Calu3 (cell line): Measurements from ENCODE around the gene MTARC2. TPM values are rescaled to one million over a fixed set of nuclear protein-coding genes. Genes with fewer than 3 reads are reported as not detected.
A peak's percentile ranks its signal among the peaks of the same experiment; 100 is the strongest.

Source experiments
- BruUV-seq: library from RNA; stranded (reverse); fragments of 400-500 nt; replicated peaks from 2 replicates; lab custom pipeline; 2021; lab: Mats Ljungman, UMichigan
- CTCF ChIA-PET: fragments of 300-600 bp; sonication (Branson Sonifier 250); formaldehyde crosslinking; loops from one replicate; lab custom pipeline; 2022; ENCODE audit warnings: antibody characterized with exemption; lab: Charles Lee
- DNase-seq: peaks from one replicate; pipeline ENCODE4 v3.0.0; 2022
- H3K27ac Mint-ChIP-seq: one replicate; pipeline ENCODE4 v1.8.0; 2022; ENCODE audit warnings: mixed read lengths; ENCODE audit not compliant: unreplicated experiment
- H3K27me3 Mint-ChIP-seq: one replicate; pipeline ENCODE4 v1.8.0; 2022; ENCODE audit warnings: mixed read lengths; ENCODE audit not compliant: unreplicated experiment
- H3K36me3 Mint-ChIP-seq: one replicate; pipeline ENCODE4 v1.8.0; 2022; ENCODE audit warnings: mild to moderate bottlenecking, moderate library complexity, mixed read lengths; ENCODE audit not compliant: insufficient read depth, unreplicated experiment
- H3K4me1 Mint-ChIP-seq: one replicate; pipeline ENCODE4 v1.8.0; 2022; ENCODE audit warnings: mild to moderate bottlenecking, low read depth, mixed read lengths; ENCODE audit not compliant: unreplicated experiment
- H3K4me3 Mint-ChIP-seq: one replicate; pipeline ENCODE4 v1.8.0; 2022; ENCODE audit warnings: mild to moderate bottlenecking, low read depth, moderate library complexity, mixed read lengths; ENCODE audit not compliant: unreplicated experiment
- H3K9me3 Mint-ChIP-seq: one replicate; pipeline ENCODE4 v1.8.0; 2022; ENCODE audit warnings: low read depth, mixed read lengths; ENCODE audit not compliant: unreplicated experiment
- CTCF ChIP-seq: fragments of 200-600 bp; IDR thresholded peaks from one replicate; pipeline ENCODE4 v1.8.0; 2022; ENCODE audit warnings: antibody characterized with exemption; ENCODE audit not compliant: unreplicated experiment
- intact Hi-C: fragments of 100-400 bp; cut with micrococcal nuclease; formaldehyde crosslinking; loops from one replicate; pipeline ENCODE4 v1.10.0; 2022; ENCODE audit not compliant: unreplicated experiment
- total RNA-seq: library from RNA; stranded (reverse); gene quantifications from 2 replicates; pipeline ENCODE4 v1.2.3, GENCODE V29; 2022

Gene MTARC2
- total RNA-seq, 1 experiment from 2014 or later: 16.4 TPM

DNA sequence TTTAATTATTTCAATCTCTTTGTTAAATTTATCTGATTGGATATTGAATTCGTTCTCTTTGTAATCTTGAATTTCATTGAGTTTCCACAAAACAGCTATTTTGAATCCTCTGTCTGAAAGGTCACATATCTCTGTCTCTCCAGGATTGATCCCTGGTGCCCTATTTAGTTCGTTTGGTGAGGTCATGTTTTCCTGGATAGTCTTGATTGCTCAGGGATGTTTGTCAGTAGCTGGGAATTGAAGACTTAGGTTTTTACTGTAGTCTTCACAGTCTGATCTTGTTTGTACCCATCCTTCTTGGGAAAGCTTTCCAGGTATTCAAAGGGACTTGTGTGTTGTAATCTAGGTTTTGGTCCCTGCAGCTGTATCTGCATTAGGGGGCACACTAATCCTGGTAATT is 6.8 kb upstream of the MTARC2 start:
- Mint-ChIP-seq H3K4me3 (no peak overlapping the region), H3K27ac (no peak overlapping the region), H3K27me3 (no peaks in the 10 kb centered on the region), H3K36me3 (no peaks in the 10 kb centered on the region), H3K4me1 (no peaks in the 10 kb centered on the region), H3K9me3 (no peaks in the 10 kb centered on the region)
- no TSS peak for BruUV-seq
- no peak for TF ChIP-seq CTCF
- intact Hi-C loops: no loop called here
- DNase-seq: no peak
- CTCF ChIA-PET: no interaction called here

GRCh38 chr1:220741825-220742224 is 6.3 kb upstream of the MTARC2 start:
- CTCF ChIA-PET: no interaction called here
- Mint-ChIP-seq H3K27ac (no peak overlapping the region), H3K4me1 (no peaks in the 10 kb centered on the region), H3K9me3 (no peaks in the 10 kb centered on the region), H3K36me3 (no peaks in the 10 kb centered on the region), H3K27me3 (no peaks in the 10 kb centered on the region), H3K4me3 (no peak overlapping the region)
- BruUV-seq: no TSS peak
- intact Hi-C loops: no loop called here
- DNase-seq: no peak
- no peak for TF ChIP-seq CTCF

GRCh38 chr1:220742520-220742919 is 5.6 kb upstream of the MTARC2 start:
- H3K27me3 Mint-ChIP-seq: no peaks in the 10 kb centered on the region
- no peaks in the 10 kb centered on the region for H3K9me3 Mint-ChIP-seq
- H3K27ac Mint-ChIP-seq: no peak overlapping the region
- CTCF ChIA-PET: no interaction called here
- H3K4me3 Mint-ChIP-seq: no peak overlapping the region
- intact Hi-C loops: no loop called here
- TF ChIP-seq CTCF: no peak
- no peak for DNase-seq
- no TSS peak for BruUV-seq
- H3K4me1 Mint-ChIP-seq: peaks cover 7% of the 10 kb centered on the region
- no peaks in the 10 kb centered on the region for H3K36me3 Mint-ChIP-seq

GRCh38 chr1:220746851-220747250 is 1.3 kb upstream of the MTARC2 start:
- Mint-ChIP-seq H3K9me3 (no peaks in the 10 kb centered on the region), H3K4me1 (peaks cover 24% of the 10 kb centered on the region), H3K27ac (peak overlapping the region; percentile 66), H3K4me3 (peak overlapping the region; percentile 91), H3K36me3 (peaks cover 13% of the 10 kb centered on the region), H3K27me3 (no peaks in the 10 kb centered on the region)
- CTCF ChIA-PET: interaction anchor here (1.0 to 3.1 kb wide), 2 partner anchors 13 to 30 kb away, joined by 3 to 26 read pairs; no protein-coding TSS in a partner anchor
- BruUV-seq: no TSS peak
- no peak for TF ChIP-seq CTCF
- DNase-seq: no peak
- intact Hi-C loops: no loop called here
